ENCODE results near the gene MRC2. TPM values are rescaled to one million over a fixed set of nuclear protein-coding genes. Genes with fewer than 3 reads are reported as not detected.

Gene MRC2
- total and polyA plus RNA-seq, 9 of the 15 experiments (the other 6 are each of a cell fraction or from before 2014, with no cell fraction given), result 0.28 to 11.5 (median 6.6) TPM

DNA sequence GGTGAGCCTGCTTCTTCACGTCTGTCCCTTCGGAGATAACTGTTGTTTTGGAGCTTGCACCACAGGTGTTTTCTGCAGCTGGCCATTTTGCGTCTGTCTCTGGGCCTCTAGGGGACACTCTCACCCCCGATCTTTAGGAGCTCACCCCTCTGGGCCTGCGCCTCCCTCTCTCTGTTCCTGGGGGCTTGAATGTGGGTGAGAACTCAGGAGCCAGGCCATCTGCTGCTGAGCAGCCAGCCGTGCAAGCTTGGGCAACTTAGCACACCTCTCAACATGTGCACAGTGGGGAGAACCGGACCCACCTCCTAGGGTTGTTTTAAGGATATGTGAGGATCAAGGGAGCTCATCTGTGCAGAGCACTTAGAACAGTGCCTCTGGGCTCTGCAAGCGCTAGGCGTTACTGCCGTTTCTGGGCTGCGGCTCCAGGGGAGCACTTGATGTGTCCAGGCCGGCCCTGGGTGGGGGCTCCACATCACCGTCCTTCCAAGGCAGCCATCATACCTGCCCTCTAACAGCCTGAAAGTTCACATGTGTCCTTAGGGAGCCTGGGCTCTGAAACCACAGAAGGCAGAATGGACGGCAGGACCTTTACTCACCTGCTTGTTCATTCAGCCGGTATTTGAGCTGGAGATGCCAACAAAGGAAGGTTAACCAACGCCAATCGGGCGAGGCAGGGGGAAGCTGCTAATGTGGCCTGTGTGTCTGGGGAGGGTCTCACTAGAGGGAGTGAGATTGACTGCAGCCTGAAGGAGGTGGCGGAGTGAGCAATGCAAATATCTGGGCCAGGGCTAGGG is 66.3 kb downstream of the MRC2 start:
- peak overlapping the region; percentile 62 for H3K4me2 ChIP-seq (ENCODE audit: insufficient read depth, low read length)
- intact Hi-C loops (cut with micrococcal nuclease), result no loop called here
- no peak for TF ChIP-seq DIDO1 (tag; IDR thresholded peaks at IDR 0.05; ENCODE audit: low read depth)
- no peak for TF ChIP-seq RBM17 (IDR thresholded peaks at IDR 0.05; ENCODE audit: borderline replicate concordance, low read depth, low read length)
- TF ChIP-seq FOSL1 (tag; conservative IDR thresholded peaks at IDR 0.05), result no peak
- no peak for TF ChIP-seq JUN (IDR thresholded peaks at IDR 0.05; ENCODE audit: borderline replicate concordance, low read depth, low read length)
- 0 out of 2 replicates have a peak, but pooled peaks have one; percentile 24 for TF ChIP-seq JUN (CRISPR knock-in tag; IDR thresholded peaks at IDR 0.05; ENCODE audit: borderline replicate concordance)
- no peak for TF ChIP-seq ZNF609 (CRISPR knock-in tag; IDR thresholded peaks at IDR 0.05; ENCODE audit: borderline replicate concordance)
- TF ChIP-seq SMAD1 (IDR thresholded peaks at IDR 0.05; ENCODE audit: low read depth, low read length, partially characterized antibody), result no peak
- no peak for TF ChIP-seq ZFP36 (IDR thresholded peaks at IDR 0.05; ENCODE audit: low read depth, low read length, partially characterized antibody)
- TF ChIP-seq, protein P1, sequence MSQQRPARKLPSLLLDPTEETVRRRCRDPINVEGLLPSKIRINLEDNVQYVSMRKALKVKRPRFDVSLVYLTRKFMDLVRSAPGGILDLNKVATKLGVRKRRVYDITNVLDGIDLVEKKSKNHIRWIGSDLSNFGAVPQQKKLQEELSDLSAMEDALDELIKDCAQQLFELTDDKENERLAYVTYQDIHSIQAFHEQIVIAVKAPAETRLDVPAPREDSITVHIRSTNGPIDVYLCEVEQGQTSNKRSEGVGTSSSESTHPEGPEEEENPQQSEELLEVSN (IDR thresholded peaks at IDR 0.05; ENCODE audit: borderline replicate concordance in 1 of 2, extremely low read depth in 1 of 2, insufficient read depth in 1 of 2, insufficient read length in 1 of 2, low read depth in 1 of 2, low read length in 1 of 2, poor library complexity in 1 of 2, severe bottlenecking in 1 of 2), result no peak
- TF ChIP-seq KLF1 (tag; IDR thresholded peaks at IDR 0.05), result no peak
- no peak for TF ChIP-seq MTA3 (IDR thresholded peaks at IDR 0.05; ENCODE audit: borderline replicate concordance)
- no peak for TF ChIP-seq NUFIP1 (IDR thresholded peaks at IDR 0.05; ENCODE audit: partially characterized antibody)
- TF ChIP-seq OTX1 (CRISPR knock-in tag; IDR thresholded peaks at IDR 0.05), result no peak
- no peak for TF ChIP-seq FIP1L1 (IDR thresholded peaks at IDR 0.05; ENCODE audit: low read depth, low read length, poor library complexity, severe bottlenecking)
- TF ChIP-seq ZNF3 (CRISPR knock-in tag; IDR thresholded peaks at IDR 0.05), result no peak
- no peak for TF ChIP-seq ARHGAP35 (IDR thresholded peaks at IDR 0.05; ENCODE audit: partially characterized antibody)

More for the DNA sequence above, 66.3 kb downstream of the MRC2 start:
- no peaks in the 10 kb centered on the region; the same call in 2 of the 3 replicates for H3K36me3 ChIP-seq (ENCODE audit: control insufficient read depth, insufficient read depth, low read length)
- no peak for FAIRE-seq
- 60% methylated on average over 18 of the region's 19 CpGs for WGBS (ENCODE audit: insufficient coverage, low coverage, missing lambda C conversion rate)
- BruUV-seq (replicated peaks), result no TSS peak
- DNase-seq (ENCODE audit: extremely low read depth in 1 of 4, low spot score in 3 of 4), result peak in 3 of 4 experiments; percentile 29 to 61 (median 36)
- no peaks in the 10 kb centered on the region for H3K79me2 ChIP-seq (ENCODE audit: control insufficient read depth, insufficient read depth, low read length)
- in situ Hi-C loops (cut with MboI), result loop anchor here (25.0 kb wide), 1 partner anchor 718 kb away; no protein-coding TSS in a partner anchor
- peaks cover 3% of the 10 kb centered on the region for H3K9me1 ChIP-seq (ENCODE audit: control insufficient read depth, insufficient read depth, low read length)
- H3K9ac ChIP-seq (ENCODE audit: insufficient read depth in 1 of 2, low read depth in 2 of 2, low read length in 2 of 2), result peak overlapping the region; percentile 56 to 81
- CTCF ChIA-PET (ENCODE audit: low intra/inter-chr PET ratio), result no interaction called here
- H3K4me3 ChIP-seq, result no peak overlapping the region
- peak overlapping the region; percentile 30; the same call in 1 of the 3 replicates for H3K27ac ChIP-seq (ENCODE audit: extremely low read depth, low read depth, low read length)
- H3K9me3 ChIP-seq (replicated peaks; ENCODE audit: control insufficient read depth, insufficient read depth, low read depth, low read length), result no peaks in the 10 kb centered on the region
- no peaks in the 10 kb centered on the region for H3K27me3 ChIP-seq (ENCODE audit: control insufficient read depth in 2 of 2, insufficient read depth in 2 of 2, low read length in 2 of 2)
- peaks cover 29 to 53% of the 10 kb centered on the region in 2 experiments; a peak in 4 of 5 replicates for H3K4me1 ChIP-seq (replicated peaks in 1 of 2; ENCODE audit: control insufficient read depth in 2 of 2, insufficient read depth in 2 of 2, low read length in 2 of 2)
- peak overlapping the region; percentile 64 for H2AFZ ChIP-seq (ENCODE audit: low read depth, low read length)
- peak; percentile 46 for ATAC-seq
- H4K20me1 ChIP-seq (replicated peaks; ENCODE audit: control insufficient read depth, insufficient read depth, low read length), result no peaks in the 10 kb centered on the region
- POLR2A ChIA-PET, result interaction anchor here (0.6 to 2.0 kb wide), 3 partner anchors 12 to 21 kb away, joined by 3 to 6 read pairs (median 4); no protein-coding TSS in a partner anchor

Data from K562 (cell line).